Upper lobe of right lung (tissue), 1 donor: Measurements from ENCODE around the gene NIF3L1. TPM values are rescaled to one million over a fixed set of nuclear protein-coding genes. Genes with fewer than 3 reads are reported as not detected.

ENCODE experiments used
- ATAC-seq: fragments of 200-7000 bp; cut with Tn5 transposase; one replicate; pipeline ENCODE4 v1.9.1; 2020; ENCODE audit warnings: mild to moderate bottlenecking, moderate library complexity
- DNase-seq: peaks from one replicate; pipeline ENCODE4 v3.0.0-alpha.2; 2020
- H3K27ac ChIP-seq: fragments of 200-600 bp; one replicate; pipeline ENCODE4 v1.8.0; 2022
- H3K27me3 ChIP-seq: fragments of 200-600 bp; one replicate; pipeline ENCODE4 v1.8.0; 2022; ENCODE audit warnings: mild to moderate bottlenecking
- H3K36me3 ChIP-seq: fragments of 200-600 bp; one replicate; pipeline ENCODE4 v1.8.0; 2022
- H3K4me1 ChIP-seq: fragments of 200-600 bp; one replicate; pipeline ENCODE4 v1.8.0; 2022
- H3K4me3 ChIP-seq: fragments of 200-600 bp; one replicate; pipeline ENCODE4 v1.8.0; 2022; ENCODE audit warnings: mild to moderate bottlenecking
- H3K9me3 ChIP-seq: fragments of 200-600 bp; one replicate; pipeline ENCODE4 v1.8.0; 2022
- intact Hi-C: fragments of 100-400 bp; cut with DNase I; formaldehyde crosslinking; loops from one replicate; pipeline ENCODE4 v1.11.0; 2022
- total RNA-seq: library from RNA; stranded (reverse); fragmentation: NEBNext Ultra II Directional; extraction: Animal tissue kit (Norgen Biotek cat#: 25700); gene quantifications from one replicate; pipeline ENCODE4 v1.2.1, GENCODE V29; 2021
- TF ChIP-seq, protein P1 (sequence below): fragments of 200-600 bp; IDR thresholded peaks from one replicate; pipeline ENCODE4 v1.8.0; 2022; ENCODE audit warnings: antibody characterized with exemption
- donor health status: DM: no; HTN: yes; CAD: no; lungs with severe emphysema.

NIF3L1 gene
- total RNA-seq, 1 donor from 2014 or later = 13.8 TPM

DNA sequence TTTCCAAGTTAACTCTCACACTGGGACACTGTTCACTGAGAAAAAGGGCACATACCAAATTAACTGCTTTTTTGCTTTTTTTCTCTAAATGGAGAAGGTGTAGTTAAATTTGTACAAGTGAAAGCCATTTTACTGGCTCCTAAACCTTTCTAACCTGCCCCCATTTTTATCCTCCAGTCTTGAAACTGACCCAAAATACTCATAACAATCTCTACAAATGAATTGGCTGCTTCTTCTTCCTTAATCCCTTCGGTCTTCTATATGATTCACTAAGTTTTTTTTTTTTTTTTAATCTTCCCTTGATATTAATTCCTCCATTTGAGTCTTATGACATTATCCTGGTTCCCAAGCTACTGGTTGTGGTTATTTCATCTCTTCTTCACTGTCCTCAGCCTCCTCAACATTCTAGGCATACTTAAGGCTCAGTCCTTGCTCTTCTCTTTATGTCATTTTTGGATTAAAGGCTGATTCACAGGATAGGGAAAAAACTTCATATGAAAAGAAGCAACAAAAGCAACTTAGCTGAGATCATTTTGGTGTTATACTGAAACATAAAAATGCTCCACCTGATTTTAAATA, 54.4 kb downstream of the NIF3L1 start:
- no peaks in the 10 kb centered on the region for H3K9me3 ChIP-seq
- intact Hi-C loops = no loop called here
- peaks cover 79% of the 10 kb centered on the region for H3K36me3 ChIP-seq
- ATAC-seq = no peak
- DNase-seq = no peak
- no peaks in the 10 kb centered on the region for H3K27me3 ChIP-seq
- no peak overlapping the region for H3K4me3 ChIP-seq
- H3K27ac ChIP-seq = no peak overlapping the region
- no peaks in the 10 kb centered on the region for H3K4me1 ChIP-seq
- TF ChIP-seq, protein P1, sequence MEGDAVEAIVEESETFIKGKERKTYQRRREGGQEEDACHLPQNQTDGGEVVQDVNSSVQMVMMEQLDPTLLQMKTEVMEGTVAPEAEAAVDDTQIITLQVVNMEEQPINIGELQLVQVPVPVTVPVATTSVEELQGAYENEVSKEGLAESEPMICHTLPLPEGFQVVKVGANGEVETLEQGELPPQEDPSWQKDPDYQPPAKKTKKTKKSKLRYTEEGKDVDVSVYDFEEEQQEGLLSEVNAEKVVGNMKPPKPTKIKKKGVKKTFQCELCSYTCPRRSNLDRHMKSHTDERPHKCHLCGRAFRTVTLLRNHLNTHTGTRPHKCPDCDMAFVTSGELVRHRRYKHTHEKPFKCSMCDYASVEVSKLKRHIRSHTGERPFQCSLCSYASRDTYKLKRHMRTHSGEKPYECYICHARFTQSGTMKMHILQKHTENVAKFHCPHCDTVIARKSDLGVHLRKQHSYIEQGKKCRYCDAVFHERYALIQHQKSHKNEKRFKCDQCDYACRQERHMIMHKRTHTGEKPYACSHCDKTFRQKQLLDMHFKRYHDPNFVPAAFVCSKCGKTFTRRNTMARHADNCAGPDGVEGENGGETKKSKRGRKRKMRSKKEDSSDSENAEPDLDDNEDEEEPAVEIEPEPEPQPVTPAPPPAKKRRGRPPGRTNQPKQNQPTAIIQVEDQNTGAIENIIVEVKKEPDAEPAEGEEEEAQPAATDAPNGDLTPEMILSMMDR = no peak

DNA sequence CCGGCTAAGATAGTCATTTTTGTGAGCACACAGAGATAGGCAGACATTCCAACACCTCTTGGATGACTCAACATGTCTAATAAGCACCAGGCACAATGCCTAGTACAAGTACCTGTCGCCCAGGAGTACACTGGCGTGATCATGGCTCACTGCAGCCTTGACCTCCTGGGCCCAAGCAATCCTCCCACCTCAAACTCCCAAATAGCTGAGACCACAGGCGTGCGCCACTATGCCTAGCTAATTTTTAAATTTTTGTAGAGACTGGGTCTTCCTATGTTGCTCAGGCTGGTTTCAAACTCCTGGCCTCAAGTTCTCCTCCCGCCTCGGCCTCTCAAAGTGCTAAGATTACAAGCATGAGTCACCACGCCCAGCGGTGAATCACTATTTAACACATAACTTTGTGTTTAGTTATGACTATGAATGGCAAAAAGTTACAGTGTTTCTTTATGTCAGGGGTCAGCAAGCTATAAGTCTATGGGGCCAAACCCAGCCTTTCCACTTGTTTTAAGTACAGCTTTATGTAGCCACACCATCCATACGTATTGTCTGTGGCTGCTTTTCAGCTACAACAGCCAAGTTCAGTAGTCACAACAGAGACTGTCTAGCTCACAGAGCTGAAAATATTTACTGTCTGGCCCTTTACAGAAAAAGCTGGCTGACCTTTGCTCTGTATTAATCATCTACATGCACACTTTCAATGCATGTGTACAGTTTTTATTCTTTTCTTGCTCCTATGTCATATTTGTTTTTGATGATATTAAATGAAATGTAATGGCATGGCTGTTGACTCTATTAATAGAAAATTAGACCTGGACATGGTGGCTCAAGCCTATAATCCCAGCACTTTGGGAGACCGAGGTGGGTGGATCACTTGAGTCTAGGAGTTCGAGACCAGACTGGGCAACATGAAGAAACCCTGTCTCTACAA, 55.6 kb downstream of the NIF3L1 start:
- Histone ChIP-seq H3K36me3 (peaks cover 79% of the 10 kb centered on the region), H3K9me3 (no peaks in the 10 kb centered on the region), H3K27ac (no peak overlapping the region), H3K4me3 (no peak overlapping the region), H3K27me3 (no peaks in the 10 kb centered on the region), H3K4me1 (no peaks in the 10 kb centered on the region)
- intact Hi-C loops = no loop called here
- TF ChIP-seq, protein P1 = no peak
- DNase-seq (no peak), ATAC-seq (no peak)

DNA sequence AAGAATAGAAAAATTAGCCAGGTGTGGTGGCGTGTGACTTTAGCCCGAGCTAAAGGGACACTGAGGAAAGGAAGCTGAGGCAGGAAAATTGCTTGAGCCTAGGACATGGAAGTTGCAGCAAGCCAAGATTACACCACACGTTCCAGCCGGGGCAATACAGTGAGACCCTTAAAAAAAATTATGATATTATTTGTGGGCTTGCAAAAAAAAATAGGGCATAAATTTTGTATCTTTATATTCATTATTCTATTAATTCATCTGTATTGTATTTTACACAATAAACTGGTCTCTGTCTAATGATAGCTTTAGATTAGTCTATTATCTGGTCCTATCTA, 56.2 kb downstream of the NIF3L1 start:
- intact Hi-C loops = no loop called here
- Histone ChIP-seq H3K4me3 (no peak overlapping the region), H3K27me3 (no peaks in the 10 kb centered on the region), H3K27ac (no peak overlapping the region), H3K36me3 (peaks cover 73% of the 10 kb centered on the region), H3K4me1 (no peaks in the 10 kb centered on the region), H3K9me3 (no peaks in the 10 kb centered on the region)
- DNase-seq (no peak), ATAC-seq (no peak)
- TF ChIP-seq, protein P1 = no peak

DNA sequence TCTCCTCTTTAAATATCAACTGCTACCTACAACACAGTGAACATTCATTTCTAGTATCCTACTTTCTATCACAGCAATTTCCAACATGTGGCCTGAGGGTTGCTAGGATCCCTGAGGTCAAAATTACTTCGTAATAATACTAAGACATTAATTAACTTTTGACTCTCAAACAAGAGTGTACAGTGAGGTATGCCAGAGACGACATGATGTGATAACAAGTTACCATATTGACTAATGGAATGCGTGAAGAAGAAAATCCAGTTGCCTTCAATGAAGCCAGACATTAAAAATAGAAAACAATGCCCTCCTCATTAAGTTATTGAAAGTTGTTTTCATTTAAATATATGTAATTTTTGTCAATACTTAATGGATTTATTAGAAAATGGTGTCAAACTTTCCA, 61.2 kb downstream of the NIF3L1 start:
- intact Hi-C loops = loop anchor here (10.0 kb wide), 1 partner anchor 114 kb away; no protein-coding TSS in a partner anchor
- DNase-seq (no peak), ATAC-seq (no peak)
- peaks cover 71% of the 10 kb centered on the region for H3K36me3 ChIP-seq
- H3K4me3 ChIP-seq = no peak overlapping the region
- no peaks in the 10 kb centered on the region for H3K9me3 ChIP-seq
- no peaks in the 10 kb centered on the region for H3K27me3 ChIP-seq
- TF ChIP-seq, protein P1 = no peak
- no peaks in the 10 kb centered on the region for H3K4me1 ChIP-seq
- no peak overlapping the region for H3K27ac ChIP-seq

Other genes with a start within 250 kb of the NIF3L1 start
- gene BZW1, start 77.5 kb upstream of the NIF3L1 start, total RNA-seq = 158 TPM
- gene CLK1, start 24.7 kb upstream of the NIF3L1 start, total RNA-seq = 108 TPM
- gene PPIL3, start 294 bp upstream of the NIF3L1 start, total RNA-seq = 31.2 TPM
- 27.4 TPM for gene ORC2, start 74.3 kb downstream of the NIF3L1 start, total RNA-seq
- 32.9 TPM for gene HYCC2, start 182.3 kb downstream of the NIF3L1 start, total RNA-seq
- gene NDUFB3, start 182.6 kb downstream of the NIF3L1 start, total RNA-seq = 68.2 TPM
- 316 TPM for gene CFLAR, start 226.8 kb downstream of the NIF3L1 start, total RNA-seq